ENCODE data around the gene FAM43A. TPM values are rescaled to one million over a fixed set of nuclear protein-coding genes. Genes with fewer than 3 reads are reported as not detected.

Gene FAM43A
- total RNA-seq, 1 donor from 2014 or later = 1.7 TPM

GRCh38 chr3:194642769-194643168, 42.9 kb upstream of the FAM43A start:
- H3K4me3 ChIP-seq (ENCODE audit: low read depth, low read length) = no peak overlapping the region
- TF ChIP-seq, protein P1, sequence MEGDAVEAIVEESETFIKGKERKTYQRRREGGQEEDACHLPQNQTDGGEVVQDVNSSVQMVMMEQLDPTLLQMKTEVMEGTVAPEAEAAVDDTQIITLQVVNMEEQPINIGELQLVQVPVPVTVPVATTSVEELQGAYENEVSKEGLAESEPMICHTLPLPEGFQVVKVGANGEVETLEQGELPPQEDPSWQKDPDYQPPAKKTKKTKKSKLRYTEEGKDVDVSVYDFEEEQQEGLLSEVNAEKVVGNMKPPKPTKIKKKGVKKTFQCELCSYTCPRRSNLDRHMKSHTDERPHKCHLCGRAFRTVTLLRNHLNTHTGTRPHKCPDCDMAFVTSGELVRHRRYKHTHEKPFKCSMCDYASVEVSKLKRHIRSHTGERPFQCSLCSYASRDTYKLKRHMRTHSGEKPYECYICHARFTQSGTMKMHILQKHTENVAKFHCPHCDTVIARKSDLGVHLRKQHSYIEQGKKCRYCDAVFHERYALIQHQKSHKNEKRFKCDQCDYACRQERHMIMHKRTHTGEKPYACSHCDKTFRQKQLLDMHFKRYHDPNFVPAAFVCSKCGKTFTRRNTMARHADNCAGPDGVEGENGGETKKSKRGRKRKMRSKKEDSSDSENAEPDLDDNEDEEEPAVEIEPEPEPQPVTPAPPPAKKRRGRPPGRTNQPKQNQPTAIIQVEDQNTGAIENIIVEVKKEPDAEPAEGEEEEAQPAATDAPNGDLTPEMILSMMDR (IDR thresholded peaks at IDR 0.05; ENCODE audit: insufficient read depth, low read length, poor library complexity, severe bottlenecking) = no peak
- no peaks in the 10 kb centered on the region for H3K27me3 ChIP-seq (ENCODE audit: control insufficient read depth, insufficient read depth, low read length)
- no peak for DNase-seq (ENCODE audit: low read depth)
- H3K36me3 ChIP-seq (ENCODE audit: control insufficient read depth, insufficient read depth, low read length) = no peaks in the 10 kb centered on the region

GRCh38 chr3:194647747-194648146, 37.9 kb upstream of the FAM43A start:
- Histone ChIP-seq H3K4me3 (ENCODE audit: low read depth, low read length) (no peak overlapping the region), H3K36me3 (ENCODE audit: control insufficient read depth, insufficient read depth, low read length) (peaks cover 2% of the 10 kb centered on the region), H3K27me3 (ENCODE audit: control insufficient read depth, insufficient read depth, low read length) (no peaks in the 10 kb centered on the region)
- TF ChIP-seq, protein P1 (IDR thresholded peaks at IDR 0.05; ENCODE audit: insufficient read depth, low read length, poor library complexity, severe bottlenecking) = no peak
- DNase-seq (ENCODE audit: low read depth) = no peak

DNA sequence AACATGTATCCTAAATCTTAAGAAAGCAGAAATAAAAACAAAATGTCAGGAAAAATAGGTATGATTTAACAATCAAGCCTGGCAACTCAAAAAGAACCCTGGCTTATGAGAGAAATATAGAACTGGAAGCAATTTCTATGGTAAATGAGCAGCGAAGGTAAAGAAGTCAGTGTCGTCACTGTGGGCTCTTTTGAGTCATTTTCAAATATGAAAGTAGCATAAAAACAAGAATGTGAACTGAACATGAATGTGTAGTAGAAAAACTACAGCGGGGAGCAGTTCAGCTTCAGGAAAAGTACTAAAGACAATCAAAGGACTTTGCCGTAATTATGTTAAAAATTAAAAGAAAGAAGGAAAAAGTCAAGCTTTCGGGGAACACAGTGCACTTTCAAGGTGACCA, 31.2 kb upstream of the FAM43A start:
- TF ChIP-seq, protein P1 (IDR thresholded peaks at IDR 0.05; ENCODE audit: insufficient read depth, low read length, poor library complexity, severe bottlenecking) = no peak
- no peaks in the 10 kb centered on the region for H3K27me3 ChIP-seq (ENCODE audit: control insufficient read depth, insufficient read depth, low read length)
- H3K4me3 ChIP-seq (ENCODE audit: low read depth, low read length) = no peak overlapping the region
- DNase-seq (ENCODE audit: low read depth) = no peak
- peaks cover 5% of the 10 kb centered on the region for H3K36me3 ChIP-seq (ENCODE audit: control insufficient read depth, insufficient read depth, low read length)

DNA sequence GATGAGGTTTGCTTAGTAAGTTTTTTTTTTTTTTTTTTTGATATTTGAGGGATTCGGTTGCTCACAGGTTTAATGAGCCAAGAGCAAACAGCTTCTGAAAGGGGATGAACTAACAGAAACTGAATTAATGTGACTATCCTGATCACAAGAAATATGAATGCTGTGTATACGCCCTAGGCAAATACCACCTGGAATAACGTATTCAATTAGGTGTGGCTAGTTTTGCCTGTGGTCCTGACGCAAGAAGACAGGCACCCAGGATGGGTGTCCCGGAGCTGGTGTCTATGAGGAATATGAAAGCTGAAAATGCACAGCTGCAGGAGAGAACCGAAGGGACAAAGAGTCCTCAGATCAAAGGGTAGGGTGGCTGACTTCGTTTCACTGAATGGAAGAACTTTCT, 28.2 kb upstream of the FAM43A start:
- no peak for DNase-seq (ENCODE audit: low read depth)
- Histone ChIP-seq H3K27me3 (ENCODE audit: control insufficient read depth, insufficient read depth, low read length) (no peaks in the 10 kb centered on the region), H3K4me3 (ENCODE audit: low read depth, low read length) (no peak overlapping the region), H3K36me3 (ENCODE audit: control insufficient read depth, insufficient read depth, low read length) (peaks cover 3% of the 10 kb centered on the region)
- TF ChIP-seq, protein P1 (IDR thresholded peaks at IDR 0.05; ENCODE audit: insufficient read depth, low read length, poor library complexity, severe bottlenecking) = no peak

GRCh38 chr3:194658477-194659242, 27.0 kb upstream of the FAM43A start:
- peaks cover 3% of the 10 kb centered on the region for H3K36me3 ChIP-seq (ENCODE audit: control insufficient read depth, insufficient read depth, low read length)
- TF ChIP-seq, protein P1 (IDR thresholded peaks at IDR 0.05; ENCODE audit: insufficient read depth, low read length, poor library complexity, severe bottlenecking) = no peak

GRCh38 chr3:194659778-194660177, 25.9 kb upstream of the FAM43A start:
- Histone ChIP-seq H3K27me3 (ENCODE audit: control insufficient read depth, insufficient read depth, low read length) (no peaks in the 10 kb centered on the region), H3K36me3 (ENCODE audit: control insufficient read depth, insufficient read depth, low read length) (peaks cover 3% of the 10 kb centered on the region), H3K4me3 (ENCODE audit: low read depth, low read length) (no peak overlapping the region)
- no peak for DNase-seq (ENCODE audit: low read depth)
- TF ChIP-seq, protein P1 (IDR thresholded peaks at IDR 0.05; ENCODE audit: insufficient read depth, low read length, poor library complexity, severe bottlenecking) = no peak

More at GRCh38 chr3:194658477-194659242, 27.0 kb upstream of the FAM43A start:
- Histone ChIP-seq H3K4me3 (ENCODE audit: low read depth, low read length) (no peak overlapping the region), H3K27me3 (ENCODE audit: control insufficient read depth, insufficient read depth, low read length) (no peaks in the 10 kb centered on the region)
- no peak for DNase-seq (ENCODE audit: low read depth)
